GM19025 (cell line): ENCODE data around the gene PYCR2.
"Not testable (repeated sequence)": the region's sequence is repeated elsewhere in the genome, so short reads cannot be mapped to it uniquely, and the experiment has no call there.

Experiments
- ATAC-seq: cut with Tn5 transposase; IDR thresholded peaks from one replicate; pipeline ENCODE4 v1.9.1; 2021; ENCODE audit warnings: mild to moderate bottlenecking, low read depth, moderate library complexity; ENCODE audit not compliant: unreplicated experiment

PYCR2 gene

DNA sequence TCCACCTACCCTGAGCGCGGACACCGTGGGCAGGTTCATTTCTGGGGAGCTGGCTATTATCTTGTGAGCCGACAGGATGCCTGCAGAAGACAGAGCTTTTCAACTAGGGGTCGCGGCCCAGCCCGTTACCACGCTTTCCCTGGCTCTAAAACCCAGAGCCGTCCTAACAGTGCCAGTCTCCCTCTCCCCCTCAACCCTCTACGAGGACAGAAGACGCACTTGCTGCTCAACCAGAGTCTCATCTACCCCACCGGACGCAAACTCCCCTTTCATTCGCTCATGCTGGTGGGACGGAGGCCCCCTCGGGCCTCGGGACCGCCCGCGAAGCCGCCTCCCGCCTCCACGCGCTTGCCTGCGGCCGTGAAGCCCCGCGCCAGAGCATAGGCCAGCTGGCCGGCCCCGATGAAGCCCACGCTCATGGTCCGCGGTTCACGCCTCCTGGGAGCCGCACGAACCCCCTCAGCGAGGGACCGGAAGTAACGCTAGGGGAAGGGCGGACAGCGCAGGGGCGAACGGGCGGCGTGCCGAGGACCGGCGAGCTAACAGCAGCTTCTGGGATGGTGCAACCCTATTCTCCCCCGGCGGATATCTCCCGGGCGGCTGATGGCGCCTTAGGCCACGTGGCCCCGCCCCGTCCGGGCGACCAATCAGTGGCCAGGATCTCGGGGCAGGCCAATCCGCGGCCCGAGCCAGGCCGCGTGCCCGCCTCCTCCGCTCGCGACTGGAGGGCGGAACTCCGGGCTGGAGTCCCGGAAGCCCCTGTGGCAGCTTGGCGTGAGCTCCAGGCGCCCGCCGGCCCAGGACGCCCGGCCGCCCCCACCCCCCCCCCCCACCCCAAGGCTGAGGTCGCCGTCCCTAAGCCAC, at the start of gene PYCR2:
PYCR2 (minus strand) TSS at position 559 of the 864 bp plus-strand sequence; CDS start at position 419, 140 bp downstream.
- peak; percentile 98 for ATAC-seq

GRCh38 chr1:225973158-225973557, 49.1 kb upstream of the PYCR2 start:
- no peak for ATAC-seq

DNA sequence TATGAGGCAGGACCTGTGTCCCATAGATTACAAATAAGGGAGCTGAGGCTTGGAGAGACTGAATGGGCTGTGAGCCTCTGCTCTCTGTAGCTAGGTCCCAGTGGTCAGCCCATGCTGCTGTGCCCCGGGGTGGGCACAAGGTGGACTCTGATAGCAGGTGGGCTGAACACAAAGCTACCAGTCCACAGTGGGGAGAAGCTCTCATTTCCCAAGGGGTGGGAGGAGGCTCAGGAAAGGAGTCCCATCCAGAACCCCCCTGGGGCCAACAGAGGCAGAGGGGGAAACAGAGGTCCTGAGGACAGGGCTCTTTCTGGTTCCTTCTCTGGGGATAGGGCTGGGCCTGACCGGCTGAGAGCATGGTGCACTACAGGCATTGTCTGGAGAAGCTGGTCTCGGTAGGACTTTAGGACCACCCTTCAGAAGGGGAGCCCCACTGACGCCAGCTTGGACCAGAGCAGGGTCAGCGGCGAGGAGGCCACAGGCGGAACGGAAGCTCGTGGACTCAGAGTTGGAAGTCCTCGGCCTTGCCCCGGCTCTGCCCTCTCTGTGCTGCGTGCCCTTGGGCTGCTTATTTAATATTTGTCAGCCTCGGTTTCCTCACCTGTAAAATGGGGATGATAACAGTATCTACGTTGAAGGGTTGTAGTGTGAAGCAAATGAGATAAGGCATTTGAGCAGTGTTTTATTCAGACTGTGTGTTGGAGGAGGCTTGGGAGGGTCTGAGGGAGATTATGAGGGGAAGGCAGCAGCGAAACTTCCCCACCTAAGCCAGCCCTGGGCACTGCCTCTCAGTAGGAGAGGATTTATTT, 48.5 kb upstream of the PYCR2 start:
- ATAC-seq = no peak

GRCh38 chr1:225970592-225971157, 46.6 kb upstream of the PYCR2 start:
- ATAC-seq = not testable (repeated sequence)

DNA sequence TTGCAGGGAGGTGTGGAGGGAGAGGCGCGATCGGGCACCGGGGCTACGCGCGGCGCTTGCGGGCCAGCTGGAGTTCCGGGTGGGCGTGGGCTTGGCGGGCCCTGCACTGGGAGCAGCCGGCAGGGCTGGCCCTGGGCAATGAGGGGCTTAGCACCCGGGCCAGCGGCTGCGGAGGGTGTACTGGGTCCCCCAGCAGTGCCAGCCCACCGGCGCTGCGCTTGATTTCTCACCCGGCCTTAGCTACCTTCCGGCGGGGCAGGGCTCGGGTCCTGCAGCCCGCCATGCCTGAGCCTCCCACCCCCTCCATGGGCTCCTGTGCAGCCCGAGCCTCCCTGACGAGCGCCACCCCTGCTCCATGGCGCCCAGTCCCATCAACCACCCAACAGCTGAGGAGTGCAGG, 45.7 kb upstream of the PYCR2 start:
- ATAC-seq = not testable (repeated sequence)

DNA sequence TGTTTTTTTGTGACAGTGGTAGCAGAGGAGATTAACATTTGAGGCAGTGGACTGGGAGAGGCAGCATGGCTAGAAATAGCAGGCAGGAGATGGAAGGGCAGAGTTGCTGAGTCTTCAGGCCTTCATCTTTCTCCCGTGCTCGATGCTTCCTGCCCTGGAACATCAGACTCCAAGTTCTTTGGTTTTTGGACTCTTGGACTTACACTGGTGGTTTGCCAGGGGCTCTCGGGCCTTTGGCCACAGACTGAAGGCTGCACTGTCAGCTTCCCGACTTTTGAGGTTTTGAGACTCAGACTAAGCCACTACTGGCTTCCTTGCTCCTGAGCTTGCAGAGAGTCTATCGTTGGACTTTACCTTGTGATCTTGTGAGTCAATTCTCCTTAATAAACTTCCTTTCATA, 41.2 kb upstream of the PYCR2 start:
- ATAC-seq = no peak

DNA sequence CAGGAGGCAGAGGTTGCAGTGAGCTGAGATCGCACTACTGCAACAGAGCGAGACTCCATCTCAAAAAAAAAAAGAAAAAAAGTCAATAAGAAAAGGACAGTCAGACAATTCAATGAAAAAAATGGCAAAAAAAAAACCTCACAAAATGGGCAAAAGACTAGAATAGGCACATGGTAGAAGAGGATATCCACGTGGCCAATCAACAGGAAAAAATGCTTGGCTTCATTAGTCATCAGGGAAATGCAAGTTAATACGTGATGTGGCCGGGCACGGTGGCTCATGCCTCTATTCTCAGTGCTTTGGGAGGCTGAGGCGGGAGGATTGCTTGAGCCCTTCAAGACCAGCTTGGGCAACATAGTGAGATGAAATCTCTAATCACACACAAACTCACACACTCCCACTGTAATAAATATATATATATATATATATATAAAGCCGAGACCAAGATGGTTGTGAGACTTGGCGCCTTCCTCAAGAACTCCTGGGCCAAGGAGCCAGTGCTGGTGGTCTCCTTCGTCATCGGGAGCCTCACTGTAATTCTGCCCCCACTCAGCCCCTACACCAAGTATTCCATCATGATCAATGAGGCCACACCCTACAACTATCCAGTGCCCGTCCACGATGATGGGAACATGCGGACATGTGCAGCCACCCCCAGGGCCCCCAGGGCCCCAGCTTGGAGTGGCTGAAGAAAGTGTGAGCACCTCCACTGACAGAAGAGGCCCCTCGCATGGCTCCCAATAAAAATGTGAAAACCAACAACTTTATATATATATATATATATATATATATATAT, 39.9 kb upstream of the PYCR2 start:
- no peak for ATAC-seq

DNA sequence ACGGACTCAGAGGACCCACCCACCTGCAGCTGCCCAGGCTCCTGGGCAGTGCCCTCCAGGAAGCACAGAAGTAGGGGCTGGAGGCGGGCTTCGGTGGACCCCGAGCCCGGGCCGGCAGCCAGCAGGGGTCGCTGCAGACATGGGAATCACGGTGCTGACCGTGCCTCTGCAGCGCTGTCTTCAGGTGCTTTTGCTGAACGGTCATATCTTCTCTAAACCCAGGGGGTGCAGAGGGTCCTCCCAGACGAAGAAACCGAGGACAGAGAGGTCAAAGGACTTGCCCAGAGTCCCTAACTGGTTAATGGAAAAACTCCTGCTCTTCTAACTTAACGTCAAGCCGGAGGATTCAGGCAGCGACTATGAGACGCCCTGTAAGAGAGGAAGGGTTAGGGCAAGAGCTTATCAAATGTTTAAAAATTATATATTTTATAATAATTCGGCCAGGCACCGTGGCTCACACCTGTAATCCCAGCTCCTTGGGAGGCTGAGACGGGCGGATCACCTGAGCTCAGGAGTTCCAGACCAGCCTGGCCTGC, 38.5 kb upstream of the PYCR2 start:
- ATAC-seq = no peak

- no peak for ATAC-seq
These were observed 37.8 kb upstream of the PYCR2 start for GRCh38 chr1:225961659-225962439.

- no peak for ATAC-seq
These were observed 34.0 kb upstream of the PYCR2 start for GRCh38 chr1:225958041-225958440.

- no peak for ATAC-seq
These were observed 30.7 kb upstream of the PYCR2 start for GRCh38 chr1:225954753-225955152.

- no peak for ATAC-seq
These were observed 29.3 kb upstream of the PYCR2 start for GRCh38 chr1:225953315-225953714.

GRCh38 chr1:225950905-225951497, 27.0 kb upstream of the PYCR2 start:
- ATAC-seq = no peak

DNA sequence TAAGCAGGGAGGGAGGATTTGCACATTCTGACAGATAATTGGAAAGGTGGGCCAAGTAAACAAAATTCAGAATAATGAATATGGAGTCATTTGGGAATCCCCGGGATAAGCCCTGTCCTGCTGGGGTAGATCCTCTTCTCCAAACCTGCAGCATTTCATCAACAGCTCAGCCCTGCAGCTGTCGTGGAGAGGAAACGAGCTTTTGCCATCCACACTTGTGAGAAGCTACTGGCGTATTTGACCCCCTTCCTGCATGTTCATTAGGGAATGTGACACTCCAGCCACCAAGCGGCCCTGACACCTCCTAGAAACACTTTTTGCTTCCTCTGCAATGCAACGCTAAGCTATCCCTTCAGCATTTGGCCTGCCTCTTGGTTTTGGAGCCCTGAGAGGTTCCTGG, 25.0 kb upstream of the PYCR2 start:
- ATAC-seq = no peak

DNA sequence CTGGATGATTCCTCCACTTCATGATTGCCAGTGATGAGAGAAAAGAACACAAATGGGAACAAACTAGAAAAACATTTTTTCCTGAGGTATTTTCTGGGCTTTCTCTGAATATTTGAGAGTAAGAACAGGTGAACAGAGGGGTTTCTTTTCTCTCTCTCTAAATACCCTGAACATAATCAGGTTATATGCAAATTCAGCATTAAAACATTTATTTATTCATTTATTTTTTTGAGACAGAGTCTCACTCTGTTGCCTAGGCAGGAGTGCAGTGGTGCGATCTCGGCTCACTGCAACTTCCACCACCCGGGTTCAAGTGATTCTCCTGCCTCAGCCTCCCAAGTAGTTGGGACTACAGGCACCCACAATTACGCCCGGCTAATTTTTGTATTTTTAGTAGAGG, 22.8 kb upstream of the PYCR2 start:
- ATAC-seq = no peak

- ATAC-seq = no peak
These were observed 22.1 kb upstream of the PYCR2 start for GRCh38 chr1:225946082-225946620.

- ATAC-seq = no peak
These were observed 21.5 kb upstream of the PYCR2 start for GRCh38 chr1:225945564-225945963.

DNA sequence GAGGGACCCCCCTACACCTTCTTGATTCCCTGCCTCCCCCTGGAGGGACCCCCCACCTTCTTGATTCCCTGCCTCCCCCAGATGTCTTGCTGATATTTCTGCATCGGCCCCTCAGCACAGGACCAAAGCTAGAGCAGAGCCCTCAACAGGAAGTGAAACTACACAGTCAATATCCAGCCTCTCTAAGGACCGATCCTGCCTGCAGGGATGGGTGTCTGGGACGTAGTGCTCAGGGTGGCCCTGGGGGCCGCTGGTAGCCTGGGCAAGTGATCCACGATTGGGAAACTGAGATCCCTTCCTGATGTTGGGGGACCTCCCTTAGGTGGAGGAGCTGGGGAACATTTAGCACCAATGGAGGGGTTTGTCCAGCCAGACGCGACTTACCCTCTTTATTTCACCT, 20.9 kb upstream of the PYCR2 start:
- ATAC-seq = no peak

- ATAC-seq = no peak
These were observed 20.3 kb upstream of the PYCR2 start for GRCh38 chr1:225944387-225944786.
